Ectodermal cell (in vitro differentiated cells): Measurements from ENCODE around the gene GIMAP6.

ENCODE experiments used
- H3K27ac ChIP-seq: 2 replicates; pipeline ENCODE4 v1.7.0; 2013; ENCODE audit warnings: mild to moderate bottlenecking, low read depth, low read length; ENCODE audit not compliant: insufficient read depth, poor library complexity, severe bottlenecking
- H3K27me3 ChIP-seq: 2 replicates; pipeline ENCODE4 v1.7.0; 2013; ENCODE audit warnings: mild to moderate bottlenecking, low read length; ENCODE audit not compliant: insufficient read depth, control insufficient read depth, poor library complexity, severe bottlenecking
- H3K36me3 ChIP-seq: one replicate; pipeline ENCODE4 v1.7.0; 2013; ENCODE audit warnings: low read length; ENCODE audit not compliant: control insufficient read depth, insufficient read depth
- H3K4me1 ChIP-seq: one replicate; pipeline ENCODE4 v1.7.0; 2013; ENCODE audit warnings: low read length; ENCODE audit not compliant: control insufficient read depth, insufficient read depth
- H3K4me3 ChIP-seq: 2 replicates; pipeline ENCODE4 v1.7.0; 2013; ENCODE audit warnings: low read depth, low read length, control low read depth; ENCODE audit not compliant: insufficient read depth
- H3K9me3 ChIP-seq: 2 replicates; pipeline ENCODE4 v1.7.0; 2013; ENCODE audit warnings: mild to moderate bottlenecking, low read length, moderate library complexity; ENCODE audit not compliant: control insufficient read depth
- WGBS, 2 experiments: methylation state at CpG; one replicate each; pipeline ENCODE4 v1.1.7; 2013; ENCODE audit warnings: missing lambda C conversion rate in 2 of 2; 5-methylcytosine and 5-hydroxymethylcytosine counted together

GIMAP6 gene

GRCh38 chr7:150645259-150646020 lies 13.3 kb upstream of the GIMAP6 start:
- H3K27ac ChIP-seq: no peak overlapping the region
- no peaks in the 10 kb centered on the region for H3K27me3 ChIP-seq
- 89% methylated on average over 6 of the region's 6 CpGs for WGBS, 2 experiments
- H3K36me3 ChIP-seq: no peaks in the 10 kb centered on the region
- no peaks in the 10 kb centered on the region for H3K9me3 ChIP-seq
- no peak overlapping the region for H3K4me3 ChIP-seq
- no peaks in the 10 kb centered on the region for H3K4me1 ChIP-seq

GRCh38 chr7:150642926-150643325 lies 10.7 kb upstream of the GIMAP6 start:
- WGBS, 2 experiments: 86 to 91% methylated on average over 5 of the region's 5 CpGs
- H3K27me3 ChIP-seq: no peaks in the 10 kb centered on the region
- no peaks in the 10 kb centered on the region for H3K36me3 ChIP-seq
- H3K4me3 ChIP-seq: no peak overlapping the region
- no peak overlapping the region for H3K27ac ChIP-seq
- no peaks in the 10 kb centered on the region for H3K9me3 ChIP-seq
- no peaks in the 10 kb centered on the region for H3K4me1 ChIP-seq

GRCh38 chr7:150641854-150642253 lies 9.7 kb upstream of the GIMAP6 start:
- no peaks in the 10 kb centered on the region for H3K27me3 ChIP-seq
- H3K4me1 ChIP-seq: no peaks in the 10 kb centered on the region
- no peak overlapping the region for H3K4me3 ChIP-seq
- no peak overlapping the region for H3K27ac ChIP-seq
- H3K36me3 ChIP-seq: no peaks in the 10 kb centered on the region
- H3K9me3 ChIP-seq: no peaks in the 10 kb centered on the region

- no peak overlapping the region for H3K4me3 ChIP-seq
- no peaks in the 10 kb centered on the region for H3K27me3 ChIP-seq
- 96% methylated on average over 1 of the region's 1 CpG for WGBS, 2 experiments
- no peak overlapping the region for H3K27ac ChIP-seq
- H3K9me3 ChIP-seq: no peaks in the 10 kb centered on the region
- H3K4me1 ChIP-seq: no peaks in the 10 kb centered on the region
- H3K36me3 ChIP-seq: no peaks in the 10 kb centered on the region
Measured at GRCh38 chr7:150633926-150634325, 1.7 kb upstream of the GIMAP6 start.

GRCh38 chr7:150631084-150631826 lies 930 bp downstream of the GIMAP6 start:
- Histone ChIP-seq H3K9me3 (no peaks in the 10 kb centered on the region), H3K4me3 (no peak overlapping the region), H3K27me3 (no peaks in the 10 kb centered on the region), H3K4me1 (no peaks in the 10 kb centered on the region), H3K27ac (no peak overlapping the region), H3K36me3 (no peaks in the 10 kb centered on the region)
- WGBS, 2 experiments: 87 to 90% methylated on average over 8 of the region's 8 CpGs

GRCh38 chr7:150629347-150629746 lies 2.8 kb downstream of the GIMAP6 start:
- 88 to 89% methylated on average over 8 to 9 of the region's 9 CpGs for WGBS, 2 experiments
- H3K27ac ChIP-seq: no peak overlapping the region
- no peaks in the 10 kb centered on the region for H3K4me1 ChIP-seq
- no peaks in the 10 kb centered on the region for H3K9me3 ChIP-seq
- H3K36me3 ChIP-seq: no peaks in the 10 kb centered on the region
- H3K4me3 ChIP-seq: no peak overlapping the region
- H3K27me3 ChIP-seq: no peaks in the 10 kb centered on the region

- H3K27me3 ChIP-seq: no peaks in the 10 kb centered on the region
- no peaks in the 10 kb centered on the region for H3K4me1 ChIP-seq
- no peaks in the 10 kb centered on the region for H3K9me3 ChIP-seq
- H3K4me3 ChIP-seq: no peak overlapping the region
- H3K36me3 ChIP-seq: no peaks in the 10 kb centered on the region
- 90 to 91% methylated on average over 18 of the region's 18 CpGs for WGBS, 2 experiments
- no peak overlapping the region for H3K27ac ChIP-seq
Measured at GRCh38 chr7:150627959-150628358, 4.2 kb downstream of the GIMAP6 start.

GRCh38 chr7:150626696-150627095 lies 5.5 kb downstream of the GIMAP6 start:
- Histone ChIP-seq H3K9me3 (no peaks in the 10 kb centered on the region), H3K27ac (no peak overlapping the region), H3K4me3 (no peak overlapping the region), H3K36me3 (no peaks in the 10 kb centered on the region), H3K4me1 (no peaks in the 10 kb centered on the region), H3K27me3 (no peaks in the 10 kb centered on the region)
- 82 to 85% methylated on average over 3 to 4 of the region's 4 CpGs for WGBS, 2 experiments

- H3K27ac ChIP-seq: no peak overlapping the region
- 70 to 81% methylated on average over 1 of the region's 1 CpG for WGBS, 2 experiments
- no peak overlapping the region for H3K4me3 ChIP-seq
- no peaks in the 10 kb centered on the region for H3K4me1 ChIP-seq
- H3K9me3 ChIP-seq: no peaks in the 10 kb centered on the region
- no peaks in the 10 kb centered on the region for H3K27me3 ChIP-seq
- no peaks in the 10 kb centered on the region for H3K36me3 ChIP-seq
Measured at GRCh38 chr7:150621376-150621775, 10.8 kb downstream of the GIMAP6 start.

- Histone ChIP-seq H3K27ac (no peak overlapping the region), H3K9me3 (no peaks in the 10 kb centered on the region), H3K4me1 (no peaks in the 10 kb centered on the region), H3K4me3 (no peak overlapping the region), H3K36me3 (no peaks in the 10 kb centered on the region), H3K27me3 (no peaks in the 10 kb centered on the region)
- 88 to 89% methylated on average over 3 of the region's 3 CpGs for WGBS, 2 experiments
Measured at GRCh38 chr7:150620617-150621371, 11.4 kb downstream of the GIMAP6 start.
